ENCODE measurements around the gene STAU1. TPM values are rescaled to one million over a fixed set of nuclear protein-coding genes. Genes with fewer than 3 reads are reported as not detected.
A peak's percentile ranks its signal among the peaks of the same experiment; 100 is the strongest.

The STAU1 gene
- total and polyA plus RNA-seq, 2 of the 13 experiments (the other 11 are each of a cell fraction or from before 2014, with no cell fraction given), result 119 to 133 TPM

DNA sequence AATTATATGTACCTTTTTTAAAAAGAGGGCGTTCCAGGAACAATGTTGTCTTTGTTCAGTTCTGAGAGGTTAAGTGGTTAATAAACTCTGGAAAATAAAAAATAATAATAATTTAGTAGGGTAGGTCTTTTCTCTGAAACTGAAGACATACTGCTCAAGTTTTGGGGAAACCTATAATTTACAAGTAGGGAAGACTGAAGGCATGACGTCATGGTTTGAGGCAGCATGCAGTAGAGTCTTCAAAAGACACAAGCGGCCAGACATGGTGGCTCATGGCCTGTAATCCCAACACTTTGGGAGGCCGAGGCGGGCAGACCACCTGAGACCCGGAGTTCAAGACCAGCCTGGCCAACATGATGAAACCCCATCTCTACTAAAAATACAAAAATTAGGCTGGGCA, 14.0 kb downstream of the STAU1 start:
- ChIA-PET POLR2A (interaction anchor here (0.8 to 1.8 kb wide), 2 partner anchors 11 kb away, joined by 3 to 4 read pairs; no protein-coding TSS in a partner anchor), CTCF (ENCODE audit: low intra/inter-chr PET ratio, low total read pairs) (no interaction called here)
- Histone ChIP-seq H3K79me2 (ENCODE audit: insufficient read depth, low read length) (peaks cover 96% of the 10 kb centered on the region), H2AFZ (ENCODE audit: low read length) (no peak overlapping the region), H3K36me3 (replicated peaks in 1 of 2; ENCODE audit: control insufficient read depth in 1 of 2, insufficient read depth in 2 of 2, low read length in 2 of 2) (peaks cover 15 to 44% of the 10 kb centered on the region in 2 experiments), H3K4me3 (replicated peaks in 1 of 3; ENCODE audit: insufficient read depth in 1 of 3, low read depth in 2 of 3, low read length in 3 of 3) (no peak overlapping the region), H4K20me1 (ENCODE audit: insufficient read depth, low read length) (peaks cover 58% of the 10 kb centered on the region), H3K27me3 (ENCODE audit: control insufficient read depth in 1 of 2, insufficient read depth in 2 of 2, low read length in 2 of 2) (no peaks in the 10 kb centered on the region), H3K27ac (ENCODE audit: extremely low read length, insufficient read depth, low read length) (no peak overlapping the region), H3K4me1 (ENCODE audit: insufficient read depth, low read length) (peaks cover 52% of the 10 kb centered on the region), H3K9me3 (ENCODE audit: low read length) (no peaks in the 10 kb centered on the region), H3K9ac (ENCODE audit: insufficient read depth, low read depth, low read length) (no peak overlapping the region), H3K4me2 (ENCODE audit: low read depth, low read length) (no peak overlapping the region)
- FAIRE-seq, result no peak
- no TSS peak for BruUV-seq (replicated peaks)
- ATAC-seq, result no peak
- DNase-seq (ENCODE audit: low spot score), result no peak
- in situ Hi-C loops (cut with HindIII; ENCODE audit: extremely low pct_ligation_motif_present, low pct_unique_long_range_greater_than_20kb) (no loop called here), intact Hi-C loops (cut with micrococcal nuclease; ENCODE audit: unreplicated experiment) (no loop called here)
- WGBS (ENCODE audit: low lambda C conversion rate), result 98% methylated on average over 6 of the region's 6 CpGs
- TF ChIP-seq ATF7 (IDR thresholded peaks at IDR 0.05) (peak; percentile 71), ATF7 (CRISPR knock-in tag; IDR thresholded peaks at IDR 0.05) (no peak)
- TF ChIP-seq, protein P1, sequence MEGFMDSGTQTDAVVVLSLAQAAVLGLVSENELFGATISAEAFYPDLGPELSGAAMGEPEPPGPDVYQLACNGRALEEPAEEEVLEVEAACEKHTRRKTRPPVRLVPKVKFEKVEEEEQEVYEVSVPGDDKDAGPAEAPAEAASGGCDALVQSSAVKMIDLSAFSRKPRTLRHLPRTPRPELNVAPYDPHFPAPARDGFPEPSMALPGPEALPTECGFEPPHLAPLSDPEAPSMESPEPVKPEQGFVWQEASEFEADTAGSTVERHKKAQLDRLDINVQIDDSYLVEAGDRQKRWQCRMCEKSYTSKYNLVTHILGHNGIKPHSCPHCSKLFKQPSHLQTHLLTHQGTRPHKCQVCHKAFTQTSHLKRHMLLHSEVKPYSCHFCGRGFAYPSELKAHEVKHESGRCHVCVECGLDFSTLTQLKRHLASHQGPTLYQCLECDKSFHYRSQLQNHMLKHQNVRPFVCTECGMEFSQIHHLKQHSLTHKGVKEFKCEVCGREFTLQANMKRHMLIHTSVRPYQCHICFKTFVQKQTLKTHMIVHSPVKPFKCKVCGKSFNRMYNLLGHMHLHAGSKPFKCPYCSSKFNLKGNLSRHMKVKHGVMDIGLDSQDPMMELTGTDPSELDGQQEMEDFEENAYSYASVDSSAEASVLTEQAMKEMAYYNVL (CRISPR knock-in tag; IDR thresholded peaks at IDR 0.05; ENCODE audit: borderline replicate concordance), result no peak

DNA sequence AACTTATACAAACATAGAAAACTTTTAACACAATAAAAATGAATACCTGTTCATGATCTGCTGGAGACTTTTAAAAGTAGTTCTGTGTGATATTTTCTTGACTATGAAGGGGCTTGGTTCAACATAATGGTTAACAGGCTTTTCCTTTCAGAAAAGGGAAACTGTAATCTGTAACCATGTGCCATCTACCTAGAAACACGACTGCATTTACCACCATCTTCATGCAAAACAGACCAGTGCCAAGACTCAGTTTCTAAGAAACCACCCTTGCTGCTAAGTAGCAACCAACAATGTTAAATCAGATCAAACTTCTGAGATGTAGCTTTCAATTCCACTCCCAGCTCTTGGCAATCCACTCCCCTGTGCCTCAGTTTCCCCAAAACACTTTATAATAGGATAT, 15.7 kb downstream of the STAU1 start:
- Histone ChIP-seq H3K4me3 (replicated peaks in 1 of 3; ENCODE audit: insufficient read depth in 1 of 3, low read depth in 2 of 3, low read length in 3 of 3) (no peak overlapping the region), H2AFZ (ENCODE audit: low read length) (no peak overlapping the region), H3K36me3 (replicated peaks in 1 of 2; ENCODE audit: control insufficient read depth in 1 of 2, insufficient read depth in 2 of 2, low read length in 2 of 2) (peaks cover 9 to 39% of the 10 kb centered on the region in 2 experiments), H3K27me3 (ENCODE audit: control insufficient read depth in 1 of 2, insufficient read depth in 2 of 2, low read length in 2 of 2) (no peaks in the 10 kb centered on the region), H4K20me1 (ENCODE audit: insufficient read depth, low read length) (peaks cover 65% of the 10 kb centered on the region), H3K4me1 (ENCODE audit: insufficient read depth, low read length) (peaks cover 53% of the 10 kb centered on the region), H3K27ac (ENCODE audit: extremely low read length, insufficient read depth, low read length) (peak overlapping the region; percentile 8), H3K79me2 (ENCODE audit: insufficient read depth, low read length) (peaks cover 96% of the 10 kb centered on the region), H3K4me2 (ENCODE audit: low read depth, low read length) (no peak overlapping the region), H3K9me3 (ENCODE audit: low read length) (no peaks in the 10 kb centered on the region), H3K9ac (ENCODE audit: insufficient read depth, low read depth, low read length) (no peak overlapping the region)
- ATAC-seq (no peak), FAIRE-seq (no peak), DNase-seq (ENCODE audit: low spot score) (no peak)
- TSS peak; percentile 21 for BruUV-seq (replicated peaks)
- in situ Hi-C loops (cut with HindIII; ENCODE audit: extremely low pct_ligation_motif_present, low pct_unique_long_range_greater_than_20kb) (no loop called here), intact Hi-C loops (cut with micrococcal nuclease; ENCODE audit: unreplicated experiment) (no loop called here)
- 74% methylated on average over 1 of the region's 1 CpG for WGBS (ENCODE audit: low lambda C conversion rate)
- ChIA-PET POLR2A (interaction anchor here (1.8 kb wide), 1 partner anchor 13 kb away, joined by 3 read pairs; no protein-coding TSS in a partner anchor), CTCF (ENCODE audit: low intra/inter-chr PET ratio, low total read pairs) (no interaction called here)
- TF ChIP-seq CCDC6 (CRISPR knock-in tag; IDR thresholded peaks at IDR 0.05), result no peak
- TF ChIP-seq ZNF672 (CRISPR knock-in tag; IDR thresholded peaks at IDR 0.05), result no peak
- TF ChIP-seq PPARG (CRISPR knock-in tag; conservative IDR thresholded peaks at IDR 0.05), result no peak
- TF ChIP-seq FOXC1 (CRISPR knock-in tag; IDR thresholded peaks at IDR 0.05; ENCODE audit: borderline replicate concordance), result no peak
- TF ChIP-seq, protein P2, sequence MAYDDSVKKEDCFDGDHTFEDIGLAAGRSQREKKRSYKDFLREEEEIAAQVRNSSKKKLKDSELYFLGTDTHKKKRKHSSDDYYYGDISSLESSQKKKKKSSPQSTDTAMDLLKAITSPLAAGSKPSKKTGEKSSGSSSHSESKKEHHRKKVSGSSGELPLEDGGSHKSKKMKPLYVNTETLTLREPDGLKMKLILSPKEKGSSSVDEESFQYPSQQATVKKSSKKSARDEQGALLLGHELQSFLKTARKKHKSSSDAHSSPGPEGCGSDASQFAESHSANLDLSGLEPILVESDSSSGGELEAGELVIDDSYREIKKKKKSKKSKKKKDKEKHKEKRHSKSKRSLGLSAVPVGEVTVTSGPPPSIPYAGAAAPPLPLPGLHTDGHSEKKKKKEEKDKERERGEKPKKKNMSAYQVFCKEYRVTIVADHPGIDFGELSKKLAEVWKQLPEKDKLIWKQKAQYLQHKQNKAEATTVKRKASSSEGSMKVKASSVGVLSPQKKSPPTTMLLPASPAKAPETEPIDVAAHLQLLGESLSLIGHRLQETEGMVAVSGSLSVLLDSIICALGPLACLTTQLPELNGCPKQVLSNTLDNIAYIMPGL (CRISPR knock-in tag; IDR thresholded peaks at IDR 0.05; ENCODE audit: borderline replicate concordance in 1 of 2, low read depth in 1 of 2), result no peak
- TF ChIP-seq RXRA (CRISPR knock-in tag; IDR thresholded peaks at IDR 0.05), result no peak
- TF ChIP-seq DMAP1 (CRISPR knock-in tag; IDR thresholded peaks at IDR 0.05), result no peak
- no peak for TF ChIP-seq AHR (CRISPR knock-in tag; IDR thresholded peaks at IDR 0.05)
- TF ChIP-seq GPN1 (CRISPR knock-in tag; IDR thresholded peaks at IDR 0.05; ENCODE audit: borderline replicate concordance), result no peak
- TF ChIP-seq, protein P3, sequence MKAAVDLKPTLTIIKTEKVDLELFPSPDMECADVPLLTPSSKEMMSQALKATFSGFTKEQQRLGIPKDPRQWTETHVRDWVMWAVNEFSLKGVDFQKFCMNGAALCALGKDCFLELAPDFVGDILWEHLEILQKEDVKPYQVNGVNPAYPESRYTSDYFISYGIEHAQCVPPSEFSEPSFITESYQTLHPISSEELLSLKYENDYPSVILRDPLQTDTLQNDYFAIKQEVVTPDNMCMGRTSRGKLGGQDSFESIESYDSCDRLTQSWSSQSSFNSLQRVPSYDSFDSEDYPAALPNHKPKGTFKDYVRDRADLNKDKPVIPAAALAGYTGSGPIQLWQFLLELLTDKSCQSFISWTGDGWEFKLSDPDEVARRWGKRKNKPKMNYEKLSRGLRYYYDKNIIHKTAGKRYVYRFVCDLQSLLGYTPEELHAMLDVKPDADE (CRISPR knock-in tag; IDR thresholded peaks at IDR 0.05), result no peak
- no peak for TF ChIP-seq KAT2B (IDR thresholded peaks at IDR 0.05; ENCODE audit: borderline replicate concordance, low read depth, low read length)
- TF ChIP-seq ZNF562 (CRISPR knock-in tag; IDR thresholded peaks at IDR 0.05; ENCODE audit: borderline replicate concordance), result no peak
